ENCODE measurements around the gene SLC25A53. TPM values are rescaled to one million over a fixed set of nuclear protein-coding genes. Genes with fewer than 3 reads are reported as not detected.
"Not testable (repeated sequence)": the region's sequence is repeated elsewhere in the genome, so short reads cannot be mapped to it uniquely, and the experiment has no call there.

The SLC25A53 gene
- total RNA-seq, 1 experiment from 2014 or later: 2.3 TPM

DNA sequence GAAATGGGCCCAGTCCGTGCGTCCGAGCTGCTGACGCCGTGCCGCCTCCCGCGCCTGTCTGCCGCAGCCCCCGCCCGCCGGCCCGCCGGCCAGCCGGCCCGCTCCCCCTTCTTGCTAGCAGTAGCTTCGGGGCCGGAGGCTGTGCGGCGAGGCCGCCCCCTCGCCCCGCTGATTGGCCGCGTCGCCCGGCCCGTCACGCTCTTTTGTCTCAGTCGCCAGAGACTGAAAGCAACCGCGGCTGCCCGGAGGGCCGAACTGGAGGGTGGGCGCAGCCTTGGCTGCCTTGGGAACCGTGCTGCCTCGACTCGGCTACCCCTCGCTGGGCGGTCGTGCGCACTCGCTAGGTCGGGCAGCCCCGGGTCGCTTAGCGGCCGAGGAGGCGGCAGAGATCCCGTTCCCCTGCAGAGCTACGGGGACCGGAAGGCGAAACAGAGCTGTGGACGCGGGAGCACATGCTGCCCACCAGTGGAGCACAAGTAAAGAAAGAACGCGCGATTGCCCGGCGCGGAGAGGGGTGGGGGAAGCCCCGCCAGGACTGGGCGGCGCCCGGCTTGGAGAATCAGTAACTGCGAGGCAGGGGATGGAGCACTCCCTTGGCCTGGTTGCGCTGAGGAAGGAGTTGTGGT lies 44.4 kb downstream of the SLC25A53 start, which contains the start of gene ZCCHC18:
Gene ZCCHC18, plus strand, starts transcription at position 198 of the 626 bp plus-strand sequence. CDS start 1,589 bp downstream, outside the sequence.
- peak; percentile 90 for DNase-seq
- Histone ChIP-seq H3K27me3 (ENCODE audit: control insufficient read depth, insufficient read depth, low read length) (peaks cover 9% of the 10 kb centered on the region; the same call in 1 of the 2 replicates), H3K36me3 (replicated peaks; ENCODE audit: control insufficient read depth, insufficient read depth, low read length) (no peaks in the 10 kb centered on the region; the same call in 1 of the 2 replicates), H3K4me3 (ENCODE audit: insufficient read depth, low read depth, low read length) (peak within 1 kb of the TSS; percentile 80)

DNA sequence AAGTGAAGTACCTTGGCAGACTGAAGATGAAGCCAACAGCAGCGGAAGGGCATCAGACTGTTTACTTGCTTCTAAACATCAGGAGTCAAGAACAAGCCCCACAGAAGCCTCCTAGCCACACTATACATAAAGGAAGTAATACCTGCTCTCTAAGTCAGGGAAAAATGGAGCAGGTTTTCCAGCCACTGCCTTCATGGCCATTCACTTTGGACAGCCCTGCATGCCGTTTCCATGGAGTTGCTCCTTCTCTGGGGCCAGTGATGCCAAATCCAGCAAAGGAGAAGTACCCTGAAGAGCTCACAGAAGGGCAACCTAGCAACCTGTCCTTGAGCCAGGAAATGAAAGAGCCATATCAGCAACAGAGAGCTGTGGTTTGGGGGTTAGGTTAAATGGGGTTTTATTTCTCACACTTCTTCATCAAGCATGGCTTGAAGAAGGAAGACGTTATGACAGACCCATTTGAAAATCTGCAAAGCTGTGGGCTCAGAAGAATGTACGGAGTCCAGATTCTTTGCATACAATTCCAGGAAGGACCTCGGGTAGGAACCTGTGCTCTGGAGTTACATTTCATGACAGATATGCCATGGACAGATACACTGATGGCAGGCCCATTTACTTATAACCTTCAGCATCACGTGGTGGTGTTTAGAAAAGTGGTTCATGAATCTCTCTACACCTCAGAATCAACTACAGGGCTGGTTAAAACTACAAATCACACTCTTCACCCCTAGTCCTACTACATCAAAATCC lies 46.1 kb downstream of the SLC25A53 start:
- not testable (repeated sequence) for DNase-seq; H3K4me3 ChIP-seq (ENCODE audit: insufficient read depth, low read depth, low read length); H3K27me3 ChIP-seq (ENCODE audit: control insufficient read depth, insufficient read depth, low read length); H3K36me3 ChIP-seq (replicated peaks; ENCODE audit: control insufficient read depth, insufficient read depth, low read length)

DNA sequence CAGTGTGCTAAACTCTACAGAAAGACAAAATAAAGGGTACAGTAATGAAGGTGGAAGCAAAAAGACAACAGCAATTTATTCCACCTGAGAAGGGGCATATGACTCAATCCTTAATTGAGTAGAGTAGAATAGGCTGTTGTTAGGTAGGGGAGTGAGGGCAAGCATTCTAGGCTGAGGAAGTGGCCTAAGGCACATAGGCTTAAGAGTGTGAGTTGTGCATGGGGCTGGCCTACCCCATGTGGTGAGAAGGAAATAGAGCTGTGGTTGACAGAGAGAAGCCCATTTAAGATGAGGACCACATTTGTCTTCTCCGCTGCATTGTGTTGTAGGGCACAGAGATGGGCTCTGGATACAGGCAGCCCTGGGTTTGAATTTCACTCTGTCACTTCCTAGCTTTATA lies 47.9 kb downstream of the SLC25A53 start:
- no peak for DNase-seq
- Histone ChIP-seq H3K36me3 (replicated peaks; ENCODE audit: control insufficient read depth, insufficient read depth, low read length) (no peaks in the 10 kb centered on the region), H3K4me3 (ENCODE audit: insufficient read depth, low read depth, low read length) (no peak overlapping the region), H3K27me3 (ENCODE audit: control insufficient read depth, insufficient read depth, low read length) (peaks cover 9% of the 10 kb centered on the region; the same call in 1 of the 2 replicates)

DNA sequence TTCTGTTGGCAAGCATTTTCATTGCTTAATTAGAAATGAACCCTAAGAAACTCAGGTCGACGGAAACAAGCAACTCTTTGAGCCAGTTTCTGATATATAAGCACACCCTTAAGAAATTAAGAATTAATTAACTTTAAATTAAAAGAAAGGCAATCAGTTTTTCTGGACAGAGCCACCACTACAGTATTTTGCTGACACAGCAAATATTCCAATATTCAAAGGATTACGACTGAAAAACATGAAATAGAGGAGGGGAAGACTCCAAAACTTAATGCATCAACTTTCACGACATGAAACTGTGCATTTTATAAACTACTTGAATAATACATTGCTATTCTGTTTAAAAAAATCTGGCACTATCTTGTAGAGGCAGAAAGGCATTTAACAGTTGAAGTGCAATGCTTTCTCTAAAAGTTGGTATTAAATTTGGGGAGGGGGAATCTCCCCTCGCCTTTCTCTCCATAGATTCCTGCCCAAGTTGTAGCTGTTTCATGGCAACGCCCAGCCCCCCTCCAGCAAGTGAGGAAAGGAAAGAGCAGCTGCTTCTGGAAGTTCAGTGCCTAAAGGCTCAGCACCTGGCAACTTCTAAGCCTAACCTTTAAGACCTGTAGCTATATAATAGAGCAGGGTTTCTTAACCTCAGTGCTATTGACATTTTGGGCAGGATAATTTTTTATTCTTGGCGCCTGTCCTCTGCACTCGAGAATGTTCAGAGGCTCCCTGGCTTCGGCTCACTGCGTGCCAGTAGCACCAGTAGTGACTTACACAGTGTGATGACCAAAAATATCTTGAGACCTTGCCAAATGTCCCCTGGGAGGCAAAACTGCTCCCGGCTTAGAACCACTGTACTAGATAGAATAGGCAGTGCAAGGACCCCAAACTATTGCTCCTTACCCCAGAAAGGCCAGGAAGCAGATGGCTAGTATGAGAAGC lies 51.2 kb downstream of the SLC25A53 start:
- Histone ChIP-seq H3K4me3 (ENCODE audit: insufficient read depth, low read depth, low read length) (no peak overlapping the region), H3K27me3 (ENCODE audit: control insufficient read depth, insufficient read depth, low read length) (no peaks in the 10 kb centered on the region; the same call in 1 of the 2 replicates), H3K36me3 (replicated peaks; ENCODE audit: control insufficient read depth, insufficient read depth, low read length) (no peaks in the 10 kb centered on the region)
- no peak for DNase-seq

DNA sequence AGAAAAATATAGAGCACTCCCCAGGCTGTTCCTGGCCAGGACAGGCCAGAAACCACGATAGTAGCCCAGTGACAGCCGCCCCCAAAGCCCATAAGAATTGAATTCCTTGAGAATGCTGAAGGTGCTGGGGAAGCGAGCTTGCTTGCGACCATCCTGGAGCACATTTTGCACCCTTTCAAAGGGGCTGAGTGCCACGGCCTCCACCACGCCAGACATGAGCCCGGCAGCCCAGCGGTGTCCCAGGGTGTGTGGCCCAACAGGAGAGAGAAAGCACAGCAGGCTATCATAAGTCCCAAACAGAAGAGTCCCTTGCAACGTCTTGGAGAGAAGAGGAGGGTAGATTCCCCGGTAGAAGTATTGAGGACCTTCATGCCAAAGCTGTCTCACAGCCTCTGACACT lies 52.1 kb downstream of the SLC25A53 start:
- Histone ChIP-seq H3K27me3 (ENCODE audit: control insufficient read depth, insufficient read depth, low read length) (no peaks in the 10 kb centered on the region; the same call in 1 of the 2 replicates), H3K4me3 (ENCODE audit: insufficient read depth, low read depth, low read length) (no peak overlapping the region), H3K36me3 (replicated peaks; ENCODE audit: control insufficient read depth, insufficient read depth, low read length) (no peaks in the 10 kb centered on the region)
- DNase-seq: no peak

DNA sequence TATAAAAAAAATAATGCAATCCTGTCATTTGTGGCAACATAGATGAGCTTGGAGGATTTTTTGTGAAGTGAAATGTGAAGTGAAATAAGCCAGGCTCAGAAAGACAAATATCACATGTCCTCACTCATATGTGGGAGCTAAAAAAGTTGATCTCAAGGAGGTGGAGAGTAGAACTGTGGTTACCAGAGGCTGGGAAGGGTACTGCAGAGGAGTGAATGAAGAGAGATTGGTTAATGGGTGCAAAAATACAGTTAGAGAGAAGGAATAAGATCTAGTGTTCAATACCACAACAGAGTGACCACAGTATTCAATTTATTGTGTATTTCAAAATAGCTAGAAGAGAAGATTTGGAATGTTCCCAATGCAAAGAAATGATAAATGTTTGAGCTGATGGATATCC lies 57.9 kb downstream of the SLC25A53 start:
- no peak for DNase-seq
- Histone ChIP-seq H3K4me3 (ENCODE audit: insufficient read depth, low read depth, low read length) (no peak overlapping the region), H3K36me3 (replicated peaks; ENCODE audit: control insufficient read depth, insufficient read depth, low read length) (no peaks in the 10 kb centered on the region)

DNA sequence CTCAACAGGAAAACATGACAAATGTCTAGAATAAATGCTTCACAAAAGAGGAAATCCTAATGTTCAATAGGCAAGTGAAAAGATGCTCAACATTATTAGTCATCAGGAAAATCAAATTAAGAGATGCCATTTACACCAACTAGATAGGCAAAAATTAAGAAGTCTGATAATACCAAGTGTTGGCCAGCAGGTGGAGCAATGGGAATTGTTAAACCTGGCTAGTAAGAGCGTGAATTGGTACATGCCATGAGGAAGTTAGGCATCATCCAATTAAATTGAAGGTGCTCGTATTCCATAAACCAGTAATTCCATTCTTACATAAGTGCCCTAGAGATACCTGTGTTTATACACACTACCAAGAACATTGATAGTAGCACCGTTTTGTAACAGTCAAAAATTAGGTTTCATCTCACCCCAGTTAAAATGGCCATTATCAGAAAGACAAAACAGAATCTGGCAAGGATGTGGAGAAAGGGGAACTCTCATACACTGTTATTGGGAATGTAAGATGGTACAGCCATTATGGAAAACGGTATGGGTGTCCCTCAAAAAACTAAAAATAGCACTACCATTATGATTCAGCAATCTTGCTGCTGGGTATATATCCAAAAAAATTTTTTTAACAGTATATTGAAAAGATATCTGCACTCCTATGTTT lies 58.5 kb downstream of the SLC25A53 start:
- DNase-seq: peak; percentile 48
- Histone ChIP-seq H3K27me3 (ENCODE audit: control insufficient read depth, insufficient read depth, low read length) (no peaks in the 10 kb centered on the region; the same call in 1 of the 2 replicates), H3K36me3 (replicated peaks; ENCODE audit: control insufficient read depth, insufficient read depth, low read length) (no peaks in the 10 kb centered on the region), H3K4me3 (ENCODE audit: insufficient read depth, low read depth, low read length) (no peak overlapping the region)

More for the DNA sequence above, 57.9 kb downstream of the SLC25A53 start:
- H3K27me3 ChIP-seq (ENCODE audit: control insufficient read depth, insufficient read depth, low read length): no peaks in the 10 kb centered on the region; the same call in 1 of the 2 replicates

DNA sequence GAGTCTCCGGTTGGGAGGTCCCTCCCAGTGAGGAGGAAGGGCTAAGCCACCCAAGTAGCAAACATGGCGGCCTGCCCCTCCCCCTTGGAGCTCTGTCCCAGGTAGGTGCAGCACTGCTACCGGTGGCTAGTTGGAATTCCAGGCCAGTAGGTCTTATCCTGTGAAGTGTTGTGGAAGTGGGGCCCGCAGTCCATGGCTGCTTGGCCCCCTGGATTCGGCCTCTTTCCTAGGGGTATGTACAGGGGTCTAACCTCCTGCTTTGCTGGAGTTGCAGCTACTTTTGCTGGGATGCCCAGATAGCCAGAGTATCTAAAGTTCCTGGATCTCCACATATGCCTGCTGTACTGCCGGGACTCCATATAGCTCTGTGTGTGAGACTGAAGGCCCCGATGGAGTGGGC lies 70.9 kb downstream of the SLC25A53 start:
- H3K27me3 ChIP-seq (ENCODE audit: control insufficient read depth, insufficient read depth, low read length): peaks cover 2% of the 10 kb centered on the region; the same call in 1 of the 2 replicates
- no peak overlapping the region for H3K4me3 ChIP-seq (ENCODE audit: insufficient read depth, low read depth, low read length)
- no peaks in the 10 kb centered on the region for H3K36me3 ChIP-seq (replicated peaks; ENCODE audit: control insufficient read depth, insufficient read depth, low read length)
- no peak for DNase-seq

DNA sequence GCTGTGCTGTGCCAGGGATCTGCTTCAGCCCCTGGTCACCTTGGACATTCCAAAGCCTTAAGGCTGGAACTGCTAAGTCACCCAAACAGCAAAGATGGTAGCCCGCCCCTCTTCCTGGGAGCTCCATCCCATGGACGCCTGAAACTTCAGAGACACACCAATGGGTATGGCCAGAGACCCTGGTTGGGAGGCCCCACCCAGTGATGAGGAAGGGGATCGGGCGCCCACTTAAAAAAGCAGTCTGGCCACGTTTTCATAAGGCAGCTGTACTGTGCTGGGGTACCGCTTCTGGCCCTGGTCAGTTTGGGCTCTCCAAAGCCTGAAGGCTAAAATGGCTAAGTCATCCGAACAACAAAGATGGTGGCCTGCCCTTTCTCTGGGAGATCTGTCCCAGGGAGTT lies 71.3 kb downstream of the SLC25A53 start:
- Histone ChIP-seq H3K36me3 (replicated peaks; ENCODE audit: control insufficient read depth, insufficient read depth, low read length) (no peaks in the 10 kb centered on the region), H3K4me3 (ENCODE audit: insufficient read depth, low read depth, low read length) (no peak overlapping the region), H3K27me3 (ENCODE audit: control insufficient read depth, insufficient read depth, low read length) (peaks cover 2% of the 10 kb centered on the region; the same call in 1 of the 2 replicates)
- no peak for DNase-seq

DNA sequence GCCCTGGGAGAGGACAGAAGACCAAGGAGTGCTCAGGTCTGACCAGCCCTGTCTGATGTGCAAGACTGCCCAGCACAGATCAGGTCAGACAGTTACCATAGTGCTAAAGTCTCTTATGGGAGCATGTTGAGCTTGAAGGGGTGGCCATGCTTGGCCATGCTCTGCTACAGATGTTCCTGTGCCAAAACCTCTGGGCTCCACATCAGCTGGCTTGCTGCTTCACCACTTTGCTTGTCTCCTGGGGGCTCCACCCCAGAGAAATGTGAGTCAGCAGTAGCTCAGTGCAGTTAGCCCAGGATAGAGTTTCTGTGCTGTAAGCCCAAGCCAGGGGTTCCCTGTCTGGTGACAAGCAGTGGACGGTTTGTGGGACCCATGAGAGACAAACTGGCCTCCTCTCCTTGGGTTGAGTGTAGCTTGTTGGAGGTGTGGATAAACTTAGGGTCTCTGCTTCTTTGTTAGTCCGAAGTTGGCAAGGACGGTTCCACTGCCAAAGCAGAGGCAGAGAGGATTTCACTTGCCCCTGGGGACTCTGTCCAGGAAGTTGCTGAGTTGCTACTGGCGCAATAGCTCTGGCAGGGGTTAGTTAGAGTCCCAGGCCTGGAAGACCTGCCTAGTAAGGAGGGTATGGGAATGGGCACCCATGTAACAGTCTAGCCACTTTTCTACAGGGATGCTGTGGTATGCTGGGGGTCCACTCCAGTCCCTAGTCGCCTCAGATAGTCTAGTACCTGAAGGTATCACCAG lies 72.1 kb downstream of the SLC25A53 start:
- Histone ChIP-seq H3K36me3 (replicated peaks; ENCODE audit: control insufficient read depth, insufficient read depth, low read length) (no peaks in the 10 kb centered on the region), H3K27me3 (ENCODE audit: control insufficient read depth, insufficient read depth, low read length) (peaks cover 2% of the 10 kb centered on the region; the same call in 1 of the 2 replicates), H3K4me3 (ENCODE audit: insufficient read depth, low read depth, low read length) (no peak overlapping the region)
- no peak for DNase-seq

DNA sequence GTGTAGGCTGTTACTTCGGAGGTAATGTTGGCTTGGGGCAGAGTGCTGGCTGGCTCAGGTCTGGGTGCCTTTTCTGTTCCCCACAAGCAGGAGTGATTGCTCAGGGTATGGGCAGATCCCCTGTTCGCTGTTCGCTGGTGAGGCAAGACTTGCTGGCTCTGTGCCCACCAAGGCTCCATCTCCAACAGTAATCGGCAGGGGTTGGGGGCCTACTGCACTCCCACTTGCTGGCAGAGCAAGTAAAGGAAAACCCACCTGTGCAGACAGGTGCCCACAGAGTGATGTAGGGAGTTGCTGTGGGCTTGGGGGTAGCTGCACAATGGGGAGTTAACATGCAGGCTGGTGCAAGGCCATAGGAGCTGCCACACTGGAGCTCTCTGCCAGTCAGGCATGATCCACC lies 72.7 kb downstream of the SLC25A53 start:
- peaks cover 2% of the 10 kb centered on the region; the same call in 1 of the 2 replicates for H3K27me3 ChIP-seq (ENCODE audit: control insufficient read depth, insufficient read depth, low read length)
- H3K36me3 ChIP-seq (replicated peaks; ENCODE audit: control insufficient read depth, insufficient read depth, low read length): no peaks in the 10 kb centered on the region
- no peak for DNase-seq

DNA sequence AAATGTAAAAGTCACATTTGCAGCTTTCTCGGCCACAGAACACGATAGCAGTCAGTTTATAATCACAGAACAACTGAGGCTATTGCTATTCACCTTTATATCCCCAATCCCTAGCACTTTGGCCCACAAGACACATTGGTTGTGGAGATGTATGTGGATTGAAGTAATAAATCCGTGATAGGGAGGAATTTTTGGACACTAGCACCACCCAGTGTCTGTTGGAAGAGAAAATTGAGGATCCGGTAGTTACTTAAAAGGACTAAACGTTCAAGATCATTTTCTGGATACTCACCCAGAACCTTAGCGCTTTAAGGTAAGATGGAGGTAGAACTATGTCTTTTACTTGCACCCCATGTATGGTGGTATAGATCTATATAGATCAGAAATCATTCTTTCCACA lies 79.0 kb downstream of the SLC25A53 start:
- H3K27me3 ChIP-seq (ENCODE audit: control insufficient read depth, insufficient read depth, low read length); H3K4me3 ChIP-seq (ENCODE audit: insufficient read depth, low read depth, low read length); DNase-seq; H3K36me3 ChIP-seq (replicated peaks; ENCODE audit: control insufficient read depth, insufficient read depth, low read length): not testable (repeated sequence)

More for the DNA sequence above, 72.7 kb downstream of the SLC25A53 start:
- no peak overlapping the region for H3K4me3 ChIP-seq (ENCODE audit: insufficient read depth, low read depth, low read length)

DNA sequence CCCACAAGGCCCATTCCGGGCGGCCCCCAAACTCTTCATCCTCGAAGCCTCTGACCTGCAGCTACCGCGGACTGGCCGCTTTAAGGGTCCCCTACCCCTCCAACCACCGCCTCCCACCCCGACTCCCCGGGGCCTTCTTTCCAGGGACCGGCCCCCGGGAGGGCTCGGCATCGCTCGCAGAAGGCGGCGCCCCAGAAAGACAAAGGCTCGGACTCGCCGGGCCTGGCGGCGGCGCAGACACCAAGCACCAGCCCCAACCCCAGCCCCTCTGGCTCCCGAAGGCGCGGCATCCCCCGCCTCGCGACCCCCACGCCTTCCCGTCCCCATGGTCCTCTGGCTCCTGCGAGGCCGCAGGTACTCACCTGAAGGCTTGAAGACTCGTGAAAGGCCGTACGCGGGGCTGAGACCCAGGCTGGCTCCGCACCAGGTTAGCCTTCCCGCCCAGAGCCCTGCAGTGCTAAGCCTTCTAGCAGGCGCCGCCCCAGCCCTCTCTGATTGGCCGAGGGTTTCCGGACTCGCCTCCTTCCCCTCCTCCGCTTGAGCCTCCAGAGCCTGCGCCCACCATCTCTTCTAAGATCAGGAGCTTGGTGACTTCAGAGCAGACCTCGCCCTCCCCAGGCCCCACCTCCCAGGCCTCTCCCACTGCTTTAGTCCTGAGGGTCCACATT lies 80.9 kb downstream of the SLC25A53 start, which contains the start of gene TMSB15C:
Gene TMSB15C, minus strand, starts transcription at position 459 of the 668 bp plus-strand sequence.
- not testable (repeated sequence) for H3K4me3 ChIP-seq (ENCODE audit: insufficient read depth, low read depth, low read length); H3K36me3 ChIP-seq (replicated peaks; ENCODE audit: control insufficient read depth, insufficient read depth, low read length); DNase-seq; H3K27me3 ChIP-seq (ENCODE audit: control insufficient read depth, insufficient read depth, low read length)

All from H7 (cell line).